Heart left ventricle (tissue), 13 donors: ENCODE results near the gene PERM1.

ENCODE experiments used
- POLR2A ChIP-seq, 2 donors: fragments of 450-650 bp; IDR thresholded peaks; one replicate each; pipeline ENCODE4 v1.6.1; 2017; ENCODE audit warnings: antibody characterized with exemption in 2 of 2, mild to moderate bottlenecking in 2 of 2, moderate library complexity in 2 of 2
- TF ChIP-seq, protein P1 (sequence below), 12 donors: fragments of 200-600 bp; sonication (generic) in 4 of 12; IDR thresholded peaks; one replicate each; pipeline versions ENCODE4 v1.5.0 to v1.8.0; 2018 to 2022; ENCODE audit warnings: antibody characterized with exemption in 12 of 12, mild to moderate bottlenecking in 5 of 12
- donor health status: ischemic (EF 13 %, LVEDD 7.1; RV severe dilation, severe dysfunction).
- donor health status: DM: no; HTN: yes; CAD: no.
- donor health status: DM: no; HTN: no; CAD: no.
- donor health status: ischemic (EF 25% LVEDD 6.9; RV normal size, moderate dysfunction).
- donor health status: ischemic (EF 25% LVEDD 5.7; RV mildly dilated, moderate dysfunction).
- donor health status: ischemic (EF 35%, LVEDD 5.7; RV mildly dilated, moderate dysfunction).
- donor health status: nonischemic (EF 11% LVEDD 7.7; RV severe dilation, severe dysfunction).
- donor health status: DM: yes; HTN: yes; CAD: no.
- donor health status: PGD.
- donor health status: ischemic (EF 29% LVEDD 5.4; RV normal size, mild dysfunction).
- donor health status: nonischemic (EF 23%, LVEDD 6.1; RV moderate dilation, normal function).

- TF ChIP-seq, protein P1, sequence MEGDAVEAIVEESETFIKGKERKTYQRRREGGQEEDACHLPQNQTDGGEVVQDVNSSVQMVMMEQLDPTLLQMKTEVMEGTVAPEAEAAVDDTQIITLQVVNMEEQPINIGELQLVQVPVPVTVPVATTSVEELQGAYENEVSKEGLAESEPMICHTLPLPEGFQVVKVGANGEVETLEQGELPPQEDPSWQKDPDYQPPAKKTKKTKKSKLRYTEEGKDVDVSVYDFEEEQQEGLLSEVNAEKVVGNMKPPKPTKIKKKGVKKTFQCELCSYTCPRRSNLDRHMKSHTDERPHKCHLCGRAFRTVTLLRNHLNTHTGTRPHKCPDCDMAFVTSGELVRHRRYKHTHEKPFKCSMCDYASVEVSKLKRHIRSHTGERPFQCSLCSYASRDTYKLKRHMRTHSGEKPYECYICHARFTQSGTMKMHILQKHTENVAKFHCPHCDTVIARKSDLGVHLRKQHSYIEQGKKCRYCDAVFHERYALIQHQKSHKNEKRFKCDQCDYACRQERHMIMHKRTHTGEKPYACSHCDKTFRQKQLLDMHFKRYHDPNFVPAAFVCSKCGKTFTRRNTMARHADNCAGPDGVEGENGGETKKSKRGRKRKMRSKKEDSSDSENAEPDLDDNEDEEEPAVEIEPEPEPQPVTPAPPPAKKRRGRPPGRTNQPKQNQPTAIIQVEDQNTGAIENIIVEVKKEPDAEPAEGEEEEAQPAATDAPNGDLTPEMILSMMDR (IDR thresholded peaks at IDR 0.05): no peak
- no peak for TF ChIP-seq POLR2A (IDR thresholded peaks at IDR 0.05)
These were observed 51.2 kb downstream of the PERM1 start for GRCh38 chr1:930633-931138.
